ENCODE data around the gene KIF5C.

Gene KIF5C

DNA sequence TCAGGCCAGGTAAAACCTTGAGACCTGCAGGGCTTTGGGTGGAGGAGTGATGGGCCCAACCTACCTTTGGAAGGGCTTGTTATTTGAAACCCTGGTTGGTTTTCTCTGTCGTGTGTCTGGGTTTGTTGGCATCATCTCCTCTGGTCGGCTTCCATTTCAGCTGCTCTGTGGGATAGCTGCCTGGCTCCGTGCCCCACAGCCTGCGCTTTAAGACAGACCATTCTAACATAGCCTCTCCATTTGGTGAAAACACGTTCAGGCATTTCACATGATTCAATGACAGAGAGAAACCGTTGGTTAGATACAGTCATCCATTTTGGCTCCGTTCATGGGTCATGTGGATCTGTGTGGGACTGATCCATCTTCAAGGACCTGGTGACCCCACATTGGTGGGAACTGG, 126.5 kb downstream of the KIF5C start:
- no peak overlapping the region for H3K27ac ChIP-seq

DNA sequence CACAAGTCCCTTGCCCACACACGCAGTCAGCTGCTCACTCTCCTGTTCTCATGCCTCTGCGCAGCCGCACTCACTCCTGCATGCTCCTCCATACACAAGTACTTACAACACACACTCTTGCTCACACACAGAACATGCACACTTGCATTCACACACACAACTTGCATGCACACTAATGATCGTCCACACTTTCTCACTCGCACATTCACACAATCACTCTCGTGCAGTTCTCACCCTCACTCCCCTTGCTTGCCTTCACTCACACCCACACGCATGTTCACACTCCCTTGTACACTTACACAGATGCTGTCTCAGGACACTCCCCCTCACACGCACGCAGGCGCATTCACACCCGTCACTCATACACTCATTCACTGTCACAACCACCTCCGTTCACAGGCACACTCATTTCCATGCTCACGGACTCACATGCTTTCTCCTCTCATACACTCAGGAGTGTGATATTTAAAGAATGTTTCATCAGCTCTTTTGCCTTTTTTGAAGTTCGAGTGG, 127.4 kb downstream of the KIF5C start:
- H3K27ac ChIP-seq, result no peak overlapping the region
- TF ChIP-seq, protein P1, sequence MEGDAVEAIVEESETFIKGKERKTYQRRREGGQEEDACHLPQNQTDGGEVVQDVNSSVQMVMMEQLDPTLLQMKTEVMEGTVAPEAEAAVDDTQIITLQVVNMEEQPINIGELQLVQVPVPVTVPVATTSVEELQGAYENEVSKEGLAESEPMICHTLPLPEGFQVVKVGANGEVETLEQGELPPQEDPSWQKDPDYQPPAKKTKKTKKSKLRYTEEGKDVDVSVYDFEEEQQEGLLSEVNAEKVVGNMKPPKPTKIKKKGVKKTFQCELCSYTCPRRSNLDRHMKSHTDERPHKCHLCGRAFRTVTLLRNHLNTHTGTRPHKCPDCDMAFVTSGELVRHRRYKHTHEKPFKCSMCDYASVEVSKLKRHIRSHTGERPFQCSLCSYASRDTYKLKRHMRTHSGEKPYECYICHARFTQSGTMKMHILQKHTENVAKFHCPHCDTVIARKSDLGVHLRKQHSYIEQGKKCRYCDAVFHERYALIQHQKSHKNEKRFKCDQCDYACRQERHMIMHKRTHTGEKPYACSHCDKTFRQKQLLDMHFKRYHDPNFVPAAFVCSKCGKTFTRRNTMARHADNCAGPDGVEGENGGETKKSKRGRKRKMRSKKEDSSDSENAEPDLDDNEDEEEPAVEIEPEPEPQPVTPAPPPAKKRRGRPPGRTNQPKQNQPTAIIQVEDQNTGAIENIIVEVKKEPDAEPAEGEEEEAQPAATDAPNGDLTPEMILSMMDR (IDR thresholded peaks at IDR 0.05), result no peak
- no peak for TF ChIP-seq ZFX (IDR thresholded peaks at IDR 0.05; ENCODE audit: borderline replicate concordance)

More for the DNA sequence above, 126.5 kb downstream of the KIF5C start:
- TF ChIP-seq, protein P1 (IDR thresholded peaks at IDR 0.05), result no peak
- TF ChIP-seq ZFX (IDR thresholded peaks at IDR 0.05; ENCODE audit: borderline replicate concordance), result no peak

DNA sequence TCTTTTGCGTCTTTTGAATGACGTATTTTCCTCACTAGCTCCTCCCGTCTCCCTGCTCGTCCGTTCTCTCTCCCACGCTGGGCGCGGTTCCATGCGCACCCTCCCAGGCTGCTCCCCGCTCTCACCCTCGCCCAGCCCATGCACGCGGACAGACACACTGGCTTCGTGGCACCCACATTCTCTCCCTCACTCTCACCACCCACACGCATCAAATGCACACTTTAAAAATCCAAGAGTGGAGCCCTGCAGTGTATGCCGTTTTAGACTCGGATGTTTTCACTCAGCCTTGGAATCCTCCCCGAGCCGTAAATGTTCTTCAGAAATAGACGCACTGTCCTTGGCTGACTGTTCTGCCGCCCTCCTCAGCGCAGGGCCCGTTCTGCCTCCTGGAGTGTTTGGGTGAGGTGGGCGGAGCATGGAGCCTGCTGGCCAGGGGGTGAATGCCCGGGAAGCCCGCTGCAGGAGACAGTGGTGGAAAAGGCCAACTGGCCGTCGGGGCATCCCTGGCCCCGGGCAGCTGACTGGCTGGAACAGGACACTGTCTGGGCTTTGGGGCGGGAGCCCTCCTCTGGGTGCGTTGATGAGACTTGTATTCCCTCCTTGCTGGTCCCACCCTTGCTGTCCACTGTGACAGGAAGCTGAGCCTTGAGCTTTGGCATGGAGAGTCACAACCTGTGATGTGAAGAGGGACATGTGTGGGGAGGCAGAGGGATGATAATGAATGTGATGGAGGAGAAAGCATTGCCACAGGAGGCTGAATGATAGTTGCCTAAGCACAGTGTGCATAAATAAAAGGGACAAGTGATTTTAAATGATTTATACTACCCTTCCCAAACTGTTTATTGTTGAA, 128.1 kb downstream of the KIF5C start:
- TF ChIP-seq ZFX (IDR thresholded peaks at IDR 0.05; ENCODE audit: borderline replicate concordance), result no peak
- TF ChIP-seq, protein P1 (IDR thresholded peaks at IDR 0.05), result no peak

DNA sequence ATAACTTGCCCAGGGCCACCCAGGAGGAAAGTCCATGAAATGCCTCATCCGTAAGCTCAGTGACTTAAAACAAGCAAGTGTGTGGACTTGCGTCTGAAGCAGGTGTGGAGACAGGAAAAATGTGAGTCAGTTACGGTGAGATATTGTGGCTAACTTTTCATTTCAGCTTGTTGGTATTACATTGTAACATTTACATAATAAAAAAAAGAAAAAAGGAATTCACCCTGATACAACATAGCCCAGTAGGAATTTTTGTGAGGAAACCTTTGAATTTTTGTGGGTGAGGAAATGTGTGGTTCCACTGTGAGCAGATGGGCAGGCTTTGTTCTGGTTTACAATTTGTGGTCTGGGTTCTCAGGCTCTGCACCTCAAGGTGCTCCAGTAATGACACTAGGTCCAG, 129.8 kb downstream of the KIF5C start:
- TF ChIP-seq, protein P1 (IDR thresholded peaks at IDR 0.05), result no peak
- no peak for TF ChIP-seq ZFX (IDR thresholded peaks at IDR 0.05; ENCODE audit: borderline replicate concordance)
- no peak overlapping the region for H3K27ac ChIP-seq

More for the DNA sequence above, 128.1 kb downstream of the KIF5C start:
- H3K27ac ChIP-seq, result no peak overlapping the region

DNA sequence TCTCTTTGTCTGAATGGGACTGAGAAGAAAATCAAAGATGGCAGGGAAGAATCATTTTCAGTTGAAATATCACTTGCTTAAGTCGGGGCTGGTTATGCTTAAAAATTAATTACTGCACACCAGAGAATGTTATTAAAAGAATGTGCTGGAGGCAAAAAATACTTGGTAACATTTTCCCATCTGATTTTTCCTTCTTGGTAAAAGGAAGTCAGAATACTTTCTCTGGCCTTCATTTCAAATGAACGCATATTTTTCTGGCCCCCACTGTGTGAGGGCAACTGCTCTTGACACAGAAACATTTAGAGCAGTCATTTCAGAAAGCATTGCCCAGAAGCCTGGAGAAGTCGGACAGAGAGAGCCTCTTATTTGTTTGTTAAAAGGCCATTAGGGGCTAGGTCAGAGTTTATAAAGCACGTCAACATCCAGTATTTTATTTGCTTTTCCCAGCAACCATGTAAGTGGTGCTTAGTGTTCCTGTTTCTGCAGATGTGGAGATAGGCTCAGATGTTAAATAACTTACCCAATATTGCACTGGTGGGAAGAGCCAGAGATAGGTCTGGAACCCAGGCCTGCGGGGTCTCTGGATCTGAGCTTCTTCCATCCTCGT, 130.5 kb downstream of the KIF5C start:
- no peak overlapping the region for H3K27ac ChIP-seq

DNA sequence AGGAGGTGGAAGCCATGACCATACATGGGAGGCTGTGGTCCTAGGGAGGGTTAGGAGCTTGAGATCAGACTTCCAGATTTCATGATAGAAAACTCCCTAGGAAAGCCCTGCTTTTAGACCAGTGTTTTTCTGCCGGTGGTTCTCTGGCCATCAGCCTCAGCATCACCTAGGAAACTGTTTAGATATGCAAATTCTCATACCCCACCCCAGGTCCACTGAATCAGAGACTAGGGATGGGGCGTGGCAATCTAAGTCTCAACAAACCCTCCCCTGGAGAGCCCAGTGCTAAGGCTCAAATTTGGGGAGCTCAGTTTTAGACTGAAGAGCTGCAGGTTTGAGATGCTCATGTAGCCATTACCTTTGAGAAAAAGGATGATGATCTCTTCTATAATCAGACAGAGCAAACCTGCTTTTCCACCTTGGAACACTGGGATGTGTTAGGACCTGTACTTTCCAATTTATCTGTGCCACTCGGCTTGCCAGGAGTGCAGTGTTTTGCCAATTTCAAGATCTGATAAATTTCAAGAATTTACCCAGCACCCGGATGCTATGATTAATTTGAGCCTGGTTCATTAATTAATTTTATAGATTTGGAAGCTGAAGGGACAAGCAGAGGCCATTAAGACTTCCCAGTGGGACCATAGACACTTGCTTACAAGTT, 132.0 kb downstream of the KIF5C start:
- TF ChIP-seq ZFX (IDR thresholded peaks at IDR 0.05; ENCODE audit: borderline replicate concordance), result no peak
- TF ChIP-seq, protein P1 (IDR thresholded peaks at IDR 0.05), result no peak
- H3K27ac ChIP-seq, result no peak overlapping the region

More for the DNA sequence above, 130.5 kb downstream of the KIF5C start:
- TF ChIP-seq, protein P1 (IDR thresholded peaks at IDR 0.05), result no peak
- no peak for TF ChIP-seq ZFX (IDR thresholded peaks at IDR 0.05; ENCODE audit: borderline replicate concordance)
